Fibroblast of skin of right quadriceps (primary cell): ENCODE measurements around the gene MTMR10.

Source experiments
- DNase-seq: peaks from one replicate; pipeline ENCODE4 v3.0.0-alpha.2; 2013

MTMR10 gene

DNA sequence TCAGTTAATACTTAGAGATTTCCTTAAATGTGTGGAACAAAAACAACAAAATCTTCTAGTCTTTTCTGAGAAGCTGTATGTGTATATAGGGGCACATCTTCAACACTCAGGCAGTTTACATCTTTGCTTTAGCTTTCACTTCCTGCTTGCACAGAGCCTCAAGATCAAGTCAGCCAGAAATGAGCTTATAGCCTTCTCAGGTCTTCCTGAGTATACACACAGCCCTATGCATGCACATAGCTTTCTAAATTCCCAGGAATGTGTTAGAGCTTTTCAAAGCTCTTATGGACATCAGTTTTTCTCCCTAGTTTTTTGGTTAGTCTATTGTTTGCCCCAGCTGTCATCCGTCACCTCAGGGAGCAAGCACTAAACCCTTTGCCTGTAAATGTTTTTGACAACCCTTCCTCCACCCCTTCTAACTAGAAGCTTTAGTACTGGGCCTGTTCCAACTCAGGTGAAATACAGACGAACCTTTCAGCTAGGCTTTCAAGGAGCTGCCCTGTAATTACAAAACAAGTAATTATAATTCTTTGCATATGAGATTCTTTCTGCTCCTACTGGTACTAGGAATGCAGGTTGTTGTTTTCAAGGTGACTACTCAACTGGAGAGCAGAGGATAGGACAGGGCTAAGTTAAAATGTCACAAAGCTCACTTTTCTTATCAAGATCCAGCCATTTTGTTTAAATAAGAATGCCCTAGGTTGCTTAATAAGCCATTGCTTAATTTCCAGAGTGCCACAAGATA is 22.6 kb upstream of the MTMR10 start:
- no peak for DNase-seq

GRCh38 chr15:31012455-31012854 is 21.0 kb upstream of the MTMR10 start:
- no peak for DNase-seq

- no peak for DNase-seq
These were observed 18.6 kb upstream of the MTMR10 start for GRCh38 chr15:31010036-31010435.

- no peak for DNase-seq
These were observed 14.2 kb upstream of the MTMR10 start for GRCh38 chr15:31005660-31006059.

DNA sequence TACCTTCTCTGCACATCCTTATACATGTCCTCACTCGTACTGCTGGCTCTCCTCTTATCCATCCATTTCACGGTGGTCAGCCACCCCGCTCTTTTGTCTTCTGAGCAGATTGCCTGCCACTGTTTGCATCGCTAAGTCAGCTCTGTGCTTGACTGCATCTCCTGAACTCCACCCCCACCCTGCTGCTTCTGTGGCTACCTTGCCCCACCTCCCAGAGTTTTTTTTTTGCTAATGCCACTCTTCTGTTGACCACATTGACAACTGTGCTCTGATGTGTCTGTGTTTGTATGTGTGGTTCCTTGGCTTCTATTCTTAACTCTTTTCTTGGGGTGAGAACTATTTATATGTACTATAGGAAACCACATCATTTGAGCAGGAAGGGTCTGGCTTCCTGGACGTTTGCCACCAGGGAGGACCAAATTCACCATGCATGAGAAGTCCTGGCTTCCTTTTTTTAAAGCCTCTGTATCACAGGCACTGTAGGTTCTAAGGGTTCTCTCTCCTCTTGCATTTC is 12.8 kb upstream of the MTMR10 start:
- DNase-seq: peak; percentile 45

GRCh38 chr15:31001702-31002101 is 10.3 kb upstream of the MTMR10 start:
- DNase-seq: peak; percentile 10

- DNase-seq: no peak
These were observed 8.3 kb upstream of the MTMR10 start for GRCh38 chr15:30999729-31000128.

DNA sequence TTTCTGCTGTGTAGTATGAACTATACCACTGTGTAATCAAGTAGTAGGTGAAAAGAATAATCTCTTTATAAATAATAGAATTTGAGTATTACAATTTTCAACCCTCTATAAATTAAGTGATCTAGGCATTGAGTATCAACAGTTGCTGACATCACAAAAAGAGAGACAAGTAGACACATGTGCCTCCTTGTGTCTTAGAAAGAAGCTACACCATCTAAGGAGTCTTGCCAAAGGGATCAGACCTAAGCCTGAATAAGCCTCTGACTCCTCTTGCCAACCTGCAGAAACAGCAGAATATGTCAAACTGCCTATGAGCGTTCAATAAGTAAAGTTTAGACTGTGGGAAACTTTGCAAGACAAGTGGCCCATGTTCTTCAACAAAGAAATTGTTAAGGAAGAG is 5.8 kb upstream of the MTMR10 start:
- no peak for DNase-seq

- DNase-seq: no peak
These were observed 929 bp upstream of the MTMR10 start for GRCh38 chr15:30992249-30992864.

GRCh38 chr15:30990446-30991254 is 778 bp downstream of the MTMR10 start:
- peak; percentile 9 for DNase-seq

GRCh38 chr15:30990036-30990435 is 1.4 kb downstream of the MTMR10 start:
- peak; percentile 5 for DNase-seq

GRCh38 chr15:30985081-30985531 is 6.3 kb downstream of the MTMR10 start:
- peak; percentile 21 for DNase-seq

- DNase-seq: no peak
These were observed 6.9 kb downstream of the MTMR10 start for GRCh38 chr15:30984542-30984941.

GRCh38 chr15:30984118-30984517 is 7.3 kb downstream of the MTMR10 start:
- no peak for DNase-seq

- no peak for DNase-seq
These were observed 12.0 kb downstream of the MTMR10 start for GRCh38 chr15:30979457-30979856.

DNA sequence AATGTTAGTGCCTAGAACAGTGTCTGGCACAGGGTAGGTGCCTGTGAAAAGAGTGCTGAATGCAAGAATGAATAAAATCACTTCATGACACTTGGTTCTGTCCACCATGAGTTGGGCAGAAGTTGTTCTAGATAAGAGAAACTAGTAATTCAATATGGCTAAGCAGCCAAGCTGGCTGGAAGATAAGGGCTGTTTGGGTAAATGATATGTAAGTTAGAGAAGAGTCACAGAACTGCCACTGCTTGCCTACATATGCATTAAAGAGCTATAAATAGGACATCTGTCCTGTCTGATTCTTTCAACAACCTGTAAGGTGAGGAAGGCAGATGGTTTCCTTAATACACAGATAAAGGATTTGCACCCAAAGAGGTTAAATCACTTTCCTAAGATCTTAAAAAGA is 13.1 kb downstream of the MTMR10 start:
- no peak for DNase-seq

DNA sequence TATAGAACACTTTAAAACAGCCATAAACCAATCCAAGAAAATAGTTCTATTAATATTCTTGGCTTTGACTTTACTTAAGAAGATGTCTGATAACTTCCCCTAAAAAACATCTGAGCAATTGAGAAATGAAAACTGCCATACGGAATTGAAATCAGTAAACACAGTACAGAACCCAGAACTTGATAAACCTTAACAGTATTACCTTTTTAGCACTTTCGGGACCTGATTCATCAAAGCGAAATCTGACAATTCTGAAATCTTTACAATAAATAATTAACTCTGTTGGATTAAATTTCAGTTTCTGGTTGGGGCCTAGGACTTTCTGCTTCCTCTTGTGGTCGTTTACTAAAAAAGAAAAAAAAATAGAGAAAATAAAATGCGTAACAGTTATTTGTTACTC is 17.3 kb downstream of the MTMR10 start:
- DNase-seq: no peak

DNA sequence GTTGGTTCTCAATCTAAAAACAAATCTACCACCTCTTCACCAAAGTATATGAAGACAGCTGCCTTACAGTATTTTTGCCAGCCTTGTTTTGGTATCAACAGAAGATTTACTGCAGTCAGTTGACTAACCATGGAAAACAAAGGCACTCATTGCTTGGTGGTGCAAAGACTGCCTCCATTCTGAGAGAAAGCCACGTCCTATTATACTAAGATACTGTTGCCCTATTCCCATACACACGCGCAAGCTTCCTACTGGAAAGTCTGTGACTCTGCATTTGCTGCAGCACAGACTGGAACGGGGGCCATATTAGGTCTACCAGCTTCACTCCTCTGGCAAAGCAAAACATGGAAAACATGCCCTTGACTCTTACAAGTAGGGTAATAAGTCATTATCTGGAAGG is 18.0 kb downstream of the MTMR10 start:
- no peak for DNase-seq

DNA sequence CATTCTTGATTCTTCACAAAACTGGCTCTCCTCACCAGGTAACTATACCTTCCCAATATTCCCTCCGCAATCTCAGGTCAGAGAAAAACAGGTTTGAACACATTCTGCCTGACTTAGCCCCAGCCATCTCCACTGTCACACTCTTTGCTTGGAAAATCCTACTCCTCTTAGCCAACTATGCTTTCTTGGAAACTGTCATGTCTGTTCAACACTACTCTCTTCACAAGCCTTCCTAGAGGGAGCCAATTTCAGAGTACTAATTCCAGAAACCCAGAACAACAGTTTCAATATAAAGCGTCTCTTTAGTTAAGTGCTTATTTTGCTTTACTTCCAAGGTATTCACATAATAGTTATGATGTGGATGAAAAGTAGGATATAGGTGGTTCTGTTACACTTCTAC is 21.7 kb downstream of the MTMR10 start:
- no peak for DNase-seq

- no peak for DNase-seq
These were observed 27.7 kb downstream of the MTMR10 start for GRCh38 chr15:30963681-30964080.

- DNase-seq: no peak
These were observed 28.8 kb downstream of the MTMR10 start for GRCh38 chr15:30962659-30963058.

DNA sequence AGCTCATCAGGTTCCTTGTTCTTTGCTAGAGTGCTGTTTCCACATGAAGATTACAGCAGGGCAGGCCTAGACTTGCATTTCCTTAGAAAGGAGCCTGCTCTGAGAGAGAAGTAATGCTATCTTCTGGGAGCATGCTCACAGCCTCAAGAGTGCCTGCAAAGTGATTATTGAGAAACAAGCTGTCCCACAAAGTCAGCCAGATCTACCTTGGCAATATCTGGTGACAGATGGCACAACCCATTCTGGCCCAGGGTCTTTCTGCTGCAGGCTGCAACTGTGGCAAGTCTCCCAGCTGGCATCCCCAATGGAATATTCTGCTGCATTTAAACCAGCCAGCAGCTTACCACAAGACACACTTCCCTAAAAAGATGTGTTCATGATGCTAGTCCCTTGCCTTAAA is 29.3 kb downstream of the MTMR10 start:
- DNase-seq: no peak

- peak; percentile 12 for DNase-seq
These were observed 33.2 kb downstream of the MTMR10 start for GRCh38 chr15:30958219-30958618.
